ENCODE measurements around the gene PDE11A. TPM values are rescaled to one million over a fixed set of nuclear protein-coding genes. Genes with fewer than 3 reads are reported as not detected.

Gene PDE11A
- polyA plus RNA-seq, 2 of the 4 experiments (the other 2 are of a cell fraction): 3.6 to 5.6 TPM

DNA sequence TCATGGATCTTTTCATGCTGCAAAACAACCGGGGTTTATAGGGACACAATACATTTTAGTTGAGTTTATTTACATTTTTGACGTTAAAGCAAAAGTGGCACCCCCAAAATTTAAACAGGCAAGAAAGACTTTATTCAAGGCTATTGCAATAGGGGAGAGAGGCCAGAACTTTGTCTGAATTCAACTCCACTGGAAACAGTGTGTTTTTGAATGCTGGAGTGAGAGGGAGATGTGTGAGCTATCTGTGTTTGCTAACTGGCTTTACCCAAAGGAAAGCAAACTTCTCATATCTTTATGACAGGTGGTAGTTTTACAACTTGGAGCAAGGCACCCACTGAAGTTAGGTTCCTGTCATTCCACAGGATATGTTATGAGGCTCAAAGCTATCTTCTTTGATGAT is 472.6 kb downstream of the PDE11A start:
- WGBS (ENCODE audit: missing lambda C conversion rate): 34% methylated on average over 2 of the region's 2 CpGs
- H3K4me3 ChIP-seq: no peak overlapping the region
- no peak for TF ChIP-seq ZNF302 (CRISPR knock-in tag; IDR thresholded peaks at IDR 0.05)
- no peak for TF ChIP-seq CHD4 (IDR thresholded peaks at IDR 0.05; ENCODE audit: borderline replicate concordance)
- TF ChIP-seq, protein P1, sequence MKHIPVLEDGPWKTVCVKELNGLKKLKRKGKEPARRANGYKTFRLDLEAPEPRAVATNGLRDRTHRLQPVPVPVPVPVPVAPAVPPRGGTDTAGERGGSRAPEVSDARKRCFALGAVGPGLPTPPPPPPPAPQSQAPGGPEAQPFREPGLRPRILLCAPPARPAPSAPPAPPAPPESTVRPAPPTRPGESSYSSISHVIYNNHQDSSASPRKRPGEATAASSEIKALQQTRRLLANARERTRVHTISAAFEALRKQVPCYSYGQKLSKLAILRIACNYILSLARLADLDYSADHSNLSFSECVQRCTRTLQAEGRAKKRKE (CRISPR knock-in tag; IDR thresholded peaks at IDR 0.05; ENCODE audit: low read depth): no peak
- TF ChIP-seq NR3C1 (IDR thresholded peaks at IDR 0.05): no peak
- TF ChIP-seq RARB (CRISPR knock-in tag; IDR thresholded peaks at IDR 0.05): no peak
- no peak for TF ChIP-seq ESRRA (IDR thresholded peaks at IDR 0.05; ENCODE audit: borderline replicate concordance, low read length)
- no peak for TF ChIP-seq MYC (IDR thresholded peaks at IDR 0.05; ENCODE audit: borderline replicate concordance, low read length)
- TF ChIP-seq POLR2AphosphoS2 (conservative IDR thresholded peaks at IDR 0.05; ENCODE audit: low read length): no peak
- ATAC-seq (no peak), DNase-seq (ENCODE audit: low read depth in 1 of 2, low spot score in 1 of 2) (no peak), FAIRE-seq (no peak)
- ChIA-PET POLR2A (no interaction called here), CTCF (no interaction called here)
- no peak overlapping the region for H3K27ac ChIP-seq
- no peaks in the 10 kb centered on the region for H3K4me1 ChIP-seq
- H3K4me2 ChIP-seq: no peak overlapping the region
- H3K9me3 ChIP-seq: no peaks in the 10 kb centered on the region

DNA sequence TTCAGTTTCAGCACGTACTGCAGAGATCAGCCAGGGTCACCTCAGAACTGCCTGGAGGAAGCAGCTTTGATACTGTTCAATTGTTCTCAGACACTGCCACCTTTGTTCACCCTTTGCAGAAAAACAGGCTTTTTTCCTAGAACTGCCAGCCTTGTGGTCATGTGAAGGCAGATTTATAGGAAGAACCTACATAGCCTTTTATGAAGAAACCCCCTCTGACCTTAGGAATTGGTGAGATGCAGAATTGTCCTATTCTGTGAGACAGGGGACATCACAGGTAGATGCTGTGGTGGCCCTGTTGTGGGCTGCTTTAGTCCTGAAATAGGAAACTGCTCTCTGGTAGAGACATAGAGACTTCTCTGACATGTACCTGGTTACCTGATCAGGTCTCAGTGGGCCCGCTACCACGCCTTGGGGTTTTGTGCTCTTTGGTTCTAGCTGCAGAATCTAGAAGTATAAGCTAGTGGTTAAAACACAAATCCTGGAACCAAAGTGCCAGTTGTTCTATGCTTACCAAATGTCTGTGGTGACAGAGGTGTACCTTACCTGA is 473.4 kb downstream of the PDE11A start:
- ATAC-seq (peak; percentile 28 to 36; a peak in 3 of 6 replicates), DNase-seq (ENCODE audit: low read depth in 1 of 2, low spot score in 1 of 2) (no peak), FAIRE-seq (no peak)
- CTCF ChIA-PET: interaction anchor here (1.4 kb wide), 1 partner anchor 103 kb away, joined by 3 read pairs; no protein-coding TSS in a partner anchor
- H3K4me2 ChIP-seq: no peak overlapping the region
- no peaks in the 10 kb centered on the region for H3K9me3 ChIP-seq
- H3K4me3 ChIP-seq: no peak overlapping the region
- no peaks in the 10 kb centered on the region for H3K4me1 ChIP-seq
- no peak overlapping the region for H3K27ac ChIP-seq
- TF ChIP-seq EHMT2 (IDR thresholded peaks at IDR 0.05; ENCODE audit: low read depth): no peak
- TF ChIP-seq CHD2 (IDR thresholded peaks at IDR 0.05; ENCODE audit: low read length, partially characterized antibody): no peak
- no peak for TF ChIP-seq JUNB (IDR thresholded peaks at IDR 0.05)
- no peak for TF ChIP-seq CHD4 (IDR thresholded peaks at IDR 0.05; ENCODE audit: borderline replicate concordance)
- no peak for TF ChIP-seq ZC3H11A (IDR thresholded peaks at IDR 0.05)
- TF ChIP-seq, protein P2, sequence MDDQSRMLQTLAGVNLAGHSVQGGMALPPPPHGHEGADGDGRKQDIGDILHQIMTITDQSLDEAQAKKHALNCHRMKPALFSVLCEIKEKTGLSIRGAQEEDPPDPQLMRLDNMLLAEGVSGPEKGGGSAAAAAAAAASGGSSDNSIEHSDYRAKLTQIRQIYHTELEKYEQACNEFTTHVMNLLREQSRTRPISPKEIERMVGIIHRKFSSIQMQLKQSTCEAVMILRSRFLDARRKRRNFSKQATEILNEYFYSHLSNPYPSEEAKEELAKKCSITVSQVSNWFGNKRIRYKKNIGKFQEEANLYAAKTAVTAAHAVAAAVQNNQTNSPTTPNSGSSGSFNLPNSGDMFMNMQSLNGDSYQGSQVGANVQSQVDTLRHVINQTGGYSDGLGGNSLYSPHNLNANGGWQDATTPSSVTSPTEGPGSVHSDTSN (IDR thresholded peaks at IDR 0.05): no peak
- no peak for TF ChIP-seq RNF2 (IDR thresholded peaks at IDR 0.05; ENCODE audit: borderline replicate concordance, low read depth)
- no peak for TF ChIP-seq CBX2 (IDR thresholded peaks at IDR 0.05; ENCODE audit: borderline replicate concordance, low read depth)
- TF ChIP-seq KDM1A (IDR thresholded peaks at IDR 0.05; ENCODE audit: low read depth): no peak
- no peak for TF ChIP-seq TFCP2L1 (CRISPR knock-in tag; IDR thresholded peaks at IDR 0.05)
- no peak for TF ChIP-seq NPAS2 (CRISPR knock-in tag; IDR thresholded peaks at IDR 0.05; ENCODE audit: borderline replicate concordance)
- 33% methylated on average over 3 of the region's 3 CpGs for WGBS (ENCODE audit: missing lambda C conversion rate)
- POLR2A ChIA-PET: no interaction called here

DNA sequence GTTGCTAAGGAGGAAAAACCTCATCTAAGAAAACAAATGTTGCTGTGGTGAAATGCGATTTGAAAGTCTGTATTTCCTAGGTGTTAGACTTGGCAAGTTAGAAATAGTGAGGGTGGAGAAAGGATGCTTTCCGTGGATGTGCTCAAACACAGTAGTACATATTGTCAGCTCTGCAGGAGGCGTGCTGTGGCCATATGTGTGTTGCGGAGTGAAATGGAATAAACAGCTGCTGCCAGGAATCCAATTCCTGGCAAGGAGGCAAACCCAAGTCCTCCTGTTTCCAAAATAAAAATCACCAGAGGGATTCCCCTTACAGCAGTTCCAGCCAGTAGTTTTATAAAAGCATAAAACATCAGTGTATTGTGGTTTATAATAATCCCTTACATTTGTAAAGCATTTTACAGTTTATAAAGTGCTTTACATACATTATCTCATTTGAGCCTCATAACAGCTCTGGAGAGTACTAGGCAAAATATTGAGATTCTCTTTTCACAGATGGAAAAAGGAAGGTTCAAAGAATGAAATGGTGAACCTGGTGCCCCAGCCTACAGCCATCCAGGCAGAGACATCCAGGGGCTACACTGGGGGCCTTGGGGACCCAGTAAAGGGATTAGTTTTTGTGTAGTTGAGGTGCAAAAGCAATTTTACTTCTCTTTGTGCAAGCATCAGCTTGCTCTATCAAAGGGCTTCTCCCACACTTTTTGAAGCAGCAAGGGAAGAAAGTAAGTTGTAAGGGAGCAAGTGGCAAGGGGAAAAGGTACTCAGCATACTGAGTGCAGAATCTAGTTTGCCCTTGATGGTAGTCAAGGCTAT is 474.0 kb downstream of the PDE11A start:
- no peaks in the 10 kb centered on the region for H3K9me3 ChIP-seq
- no peaks in the 10 kb centered on the region for H3K4me1 ChIP-seq
- DNase-seq (ENCODE audit: low read depth in 1 of 2, low spot score in 1 of 2): no peak
- H3K4me3 ChIP-seq: no peak overlapping the region
- H3K27ac ChIP-seq: no peak overlapping the region
- no peak for ATAC-seq
- POLR2A ChIA-PET: no interaction called here
- 61% methylated on average over 4 of the region's 4 CpGs for WGBS (ENCODE audit: missing lambda C conversion rate)
- no peak for TF ChIP-seq JUNB (IDR thresholded peaks at IDR 0.05)
- TF ChIP-seq CBX8 (IDR thresholded peaks at IDR 0.05): no peak
- TF ChIP-seq EP300 (IDR thresholded peaks at IDR 0.05): no peak
- no peak for TF ChIP-seq HOXA7 (CRISPR knock-in tag; IDR thresholded peaks at IDR 0.05)
- no peak for TF ChIP-seq HEYL (CRISPR knock-in tag; IDR thresholded peaks at IDR 0.05)
- TF ChIP-seq TP53 (CRISPR knock-in tag; IDR thresholded peaks at IDR 0.05): no peak
- TF ChIP-seq RNF2 (IDR thresholded peaks at IDR 0.05; ENCODE audit: borderline replicate concordance, low read depth): no peak
- TF ChIP-seq SREBF2 (IDR thresholded peaks at IDR 0.05): no peak
- TF ChIP-seq GATA3 (IDR thresholded peaks at IDR 0.05; ENCODE audit: borderline replicate concordance): no peak
- TF ChIP-seq PHF8 (IDR thresholded peaks at IDR 0.05; ENCODE audit: borderline replicate concordance, low read depth): no peak
- TF ChIP-seq, protein P3, sequence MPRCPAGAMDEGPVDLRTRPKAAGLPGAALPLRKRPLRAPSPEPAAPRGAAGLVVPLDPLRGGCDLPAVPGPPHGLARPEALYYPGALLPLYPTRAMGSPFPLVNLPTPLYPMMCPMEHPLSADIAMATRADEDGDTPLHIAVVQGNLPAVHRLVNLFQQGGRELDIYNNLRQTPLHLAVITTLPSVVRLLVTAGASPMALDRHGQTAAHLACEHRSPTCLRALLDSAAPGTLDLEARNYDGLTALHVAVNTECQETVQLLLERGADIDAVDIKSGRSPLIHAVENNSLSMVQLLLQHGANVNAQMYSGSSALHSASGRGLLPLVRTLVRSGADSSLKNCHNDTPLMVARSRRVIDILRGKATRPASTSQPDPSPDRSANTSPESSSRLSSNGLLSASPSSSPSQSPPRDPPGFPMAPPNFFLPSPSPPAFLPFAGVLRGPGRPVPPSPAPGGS (IDR thresholded peaks at IDR 0.05): no peak
- TF ChIP-seq ZNF302 (CRISPR knock-in tag; IDR thresholded peaks at IDR 0.05): no peak
- no peak for TF ChIP-seq FOSL2 (IDR thresholded peaks at IDR 0.05)
- no peak for TF ChIP-seq FOSL2 (CRISPR knock-in tag; IDR thresholded peaks at IDR 0.05)
- no peak for TF ChIP-seq BHLHE40 (IDR thresholded peaks at IDR 0.05; ENCODE audit: low read depth, low read length)
- no peak for TF ChIP-seq HOXB13 (CRISPR knock-in tag; IDR thresholded peaks at IDR 0.05; ENCODE audit: low read depth)
- TF ChIP-seq JUN (IDR thresholded peaks at IDR 0.05): no peak
- no peak for TF ChIP-seq POLR2A (IDR thresholded peaks at IDR 0.05; ENCODE audit: low read length)
- CTCF ChIA-PET: interaction anchor here (1.4 kb wide), 1 partner anchor 102 kb away, joined by 3 read pairs; no protein-coding TSS in a partner anchor
- no peak overlapping the region for H3K4me2 ChIP-seq
- FAIRE-seq: no peak

Measured in A549 (cell line).